GM18861 (cell line): ENCODE measurements around the gene RPL29.

Experiments
- ATAC-seq: cut with Tn5 transposase; IDR thresholded peaks from one replicate; pipeline ENCODE4 v1.9.1; 2021; ENCODE audit not compliant: unreplicated experiment

Gene RPL29

GRCh38 chr3:51947215-51947900 lies 48.3 kb downstream of the RPL29 start:
- no peak for ATAC-seq

GRCh38 chr3:51946796-51947195 lies 48.9 kb downstream of the RPL29 start:
- ATAC-seq, result no peak

GRCh38 chr3:51945926-51946705 lies 49.6 kb downstream of the RPL29 start:
- no peak for ATAC-seq

- ATAC-seq, result no peak
These were observed 50.5 kb downstream of the RPL29 start for GRCh38 chr3:51945031-51945840.

GRCh38 chr3:51944451-51945021 lies 51.2 kb downstream of the RPL29 start:
- no peak for ATAC-seq
